GM21447 (cell line): Measurements from ENCODE around the gene FAM149A.
A peak's percentile ranks its signal among the peaks of the same experiment; 100 is the strongest.

Experiments
- ATAC-seq: cut with Tn5 transposase; IDR thresholded peaks from one replicate; pipeline ENCODE4 v1.9.1; 2021; ENCODE audit not compliant: unreplicated experiment

FAM149A gene

GRCh38 chr4:186200516-186200915, 96.0 kb downstream of the FAM149A start:
- no peak for ATAC-seq

GRCh38 chr4:186201010-186201409, 96.5 kb downstream of the FAM149A start:
- ATAC-seq = no peak

GRCh38 chr4:186201535-186202230, 97.2 kb downstream of the FAM149A start:
- ATAC-seq = peak; percentile 92

GRCh38 chr4:186202490-186203140, 98.1 kb downstream of the FAM149A start:
- ATAC-seq = no peak

- ATAC-seq = no peak
These were observed 98.9 kb downstream of the FAM149A start for GRCh38 chr4:186203406-186203805.

- ATAC-seq = peak; percentile 49
These were observed 99.6 kb downstream of the FAM149A start for GRCh38 chr4:186204103-186204559.

GRCh38 chr4:186204686-186205085, 100.2 kb downstream of the FAM149A start:
- ATAC-seq = no peak

GRCh38 chr4:186205156-186205555, 100.7 kb downstream of the FAM149A start:
- ATAC-seq = no peak

GRCh38 chr4:186216465-186217024, 112.0 kb downstream of the FAM149A start:
- no peak for ATAC-seq

- ATAC-seq = no peak
These were observed 113.3 kb downstream of the FAM149A start for GRCh38 chr4:186217733-186218293.

GRCh38 chr4:186221624-186222023, 117.1 kb downstream of the FAM149A start:
- no peak for ATAC-seq
